SK-N-SH (cell line): ENCODE results near the gene GRB10.

Experiments used
- RFX5 ChIP-seq: IDR thresholded peaks from 2 replicates; pipeline ENCODE4 v1.6.1; 2012; ENCODE audit warnings: mild to moderate bottlenecking, improper control_type of control experiment, low read length
- TF ChIP-seq, protein P1 (sequence below): IDR thresholded peaks from 2 replicates; pipeline ENCODE4 v1.4.0; 2012; ENCODE audit warnings: low read depth
- TF ChIP-seq, protein P2 (sequence below): fragments of 200-600 bp; sonication (generic); IDR thresholded peaks from 2 replicates; pipeline ENCODE4 v1.6.1; 2017; ENCODE audit warnings: antibody characterized with exemption, mild to moderate bottlenecking, moderate library complexity

DNA sequence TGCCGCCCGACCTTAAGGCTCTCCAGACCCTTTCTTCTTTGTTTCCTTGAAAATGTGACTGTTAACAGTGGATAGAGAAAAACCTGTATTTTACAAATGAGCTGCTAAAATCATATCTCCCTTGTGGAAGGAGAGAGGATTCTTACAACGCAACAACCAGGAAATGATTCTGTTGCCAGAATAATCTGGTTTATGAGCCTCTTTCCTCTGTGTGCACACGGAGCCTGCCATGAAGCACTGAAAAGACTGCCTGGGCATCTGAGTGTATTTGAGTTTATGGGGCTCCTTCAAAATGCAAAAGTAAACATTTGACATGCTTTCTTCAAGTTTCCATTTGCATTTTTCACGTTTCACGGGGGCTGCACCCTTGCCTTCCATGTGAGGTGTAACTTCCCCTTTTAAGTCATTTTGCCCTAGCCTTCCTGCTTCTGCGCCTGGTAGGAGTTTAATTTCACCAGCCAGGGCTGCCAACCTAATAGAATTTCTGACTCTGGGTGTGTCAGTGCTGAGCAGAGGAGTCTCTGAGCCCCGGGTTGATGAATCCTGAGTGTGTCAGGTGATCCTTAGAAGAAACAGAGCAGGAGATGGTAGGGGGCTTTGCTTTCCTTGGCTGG is 101.2 kb downstream of the GRB10 start:
- no peak for TF ChIP-seq RFX5
- TF ChIP-seq, protein P1, sequence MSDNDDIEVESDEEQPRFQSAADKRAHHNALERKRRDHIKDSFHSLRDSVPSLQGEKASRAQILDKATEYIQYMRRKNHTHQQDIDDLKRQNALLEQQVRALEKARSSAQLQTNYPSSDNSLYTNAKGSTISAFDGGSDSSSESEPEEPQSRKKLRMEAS, result no peak
- TF ChIP-seq, protein P2, sequence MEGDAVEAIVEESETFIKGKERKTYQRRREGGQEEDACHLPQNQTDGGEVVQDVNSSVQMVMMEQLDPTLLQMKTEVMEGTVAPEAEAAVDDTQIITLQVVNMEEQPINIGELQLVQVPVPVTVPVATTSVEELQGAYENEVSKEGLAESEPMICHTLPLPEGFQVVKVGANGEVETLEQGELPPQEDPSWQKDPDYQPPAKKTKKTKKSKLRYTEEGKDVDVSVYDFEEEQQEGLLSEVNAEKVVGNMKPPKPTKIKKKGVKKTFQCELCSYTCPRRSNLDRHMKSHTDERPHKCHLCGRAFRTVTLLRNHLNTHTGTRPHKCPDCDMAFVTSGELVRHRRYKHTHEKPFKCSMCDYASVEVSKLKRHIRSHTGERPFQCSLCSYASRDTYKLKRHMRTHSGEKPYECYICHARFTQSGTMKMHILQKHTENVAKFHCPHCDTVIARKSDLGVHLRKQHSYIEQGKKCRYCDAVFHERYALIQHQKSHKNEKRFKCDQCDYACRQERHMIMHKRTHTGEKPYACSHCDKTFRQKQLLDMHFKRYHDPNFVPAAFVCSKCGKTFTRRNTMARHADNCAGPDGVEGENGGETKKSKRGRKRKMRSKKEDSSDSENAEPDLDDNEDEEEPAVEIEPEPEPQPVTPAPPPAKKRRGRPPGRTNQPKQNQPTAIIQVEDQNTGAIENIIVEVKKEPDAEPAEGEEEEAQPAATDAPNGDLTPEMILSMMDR, result no peak
